Measurements from ENCODE around the gene PTPRG.

Gene PTPRG

DNA sequence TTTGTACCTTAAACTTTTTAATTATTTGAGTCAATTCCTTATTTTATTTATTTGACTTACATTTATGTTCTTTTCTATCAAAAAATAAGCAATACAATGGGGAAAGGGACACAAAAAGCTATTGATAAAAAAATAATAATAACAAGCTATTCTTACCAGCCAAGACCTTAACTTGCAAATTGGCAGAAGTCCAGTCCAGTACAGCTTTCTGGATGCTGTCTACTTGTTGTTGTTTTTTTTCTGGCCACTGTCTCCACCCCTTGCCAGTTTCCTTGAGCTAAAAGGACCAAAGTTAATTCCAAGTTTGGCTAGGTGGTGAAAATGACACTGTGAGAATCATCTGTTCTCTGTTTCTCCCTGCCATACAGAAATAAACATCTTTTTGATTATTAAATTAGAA, 232.2 kb downstream of the PTPRG start:
- Mint-ChIP-seq H3K27ac (no peak overlapping the region), H3K27me3 (ENCODE audit: low read depth, poor library complexity) (peaks cover 3% of the 10 kb centered on the region), H3K4me3 (no peak overlapping the region), H3K36me3 (ENCODE audit: low read depth) (no peaks in the 10 kb centered on the region), H3K9me3 (no peaks in the 10 kb centered on the region), H3K4me1 (peaks cover 35% of the 10 kb centered on the region)
- TF ChIP-seq, protein P1, sequence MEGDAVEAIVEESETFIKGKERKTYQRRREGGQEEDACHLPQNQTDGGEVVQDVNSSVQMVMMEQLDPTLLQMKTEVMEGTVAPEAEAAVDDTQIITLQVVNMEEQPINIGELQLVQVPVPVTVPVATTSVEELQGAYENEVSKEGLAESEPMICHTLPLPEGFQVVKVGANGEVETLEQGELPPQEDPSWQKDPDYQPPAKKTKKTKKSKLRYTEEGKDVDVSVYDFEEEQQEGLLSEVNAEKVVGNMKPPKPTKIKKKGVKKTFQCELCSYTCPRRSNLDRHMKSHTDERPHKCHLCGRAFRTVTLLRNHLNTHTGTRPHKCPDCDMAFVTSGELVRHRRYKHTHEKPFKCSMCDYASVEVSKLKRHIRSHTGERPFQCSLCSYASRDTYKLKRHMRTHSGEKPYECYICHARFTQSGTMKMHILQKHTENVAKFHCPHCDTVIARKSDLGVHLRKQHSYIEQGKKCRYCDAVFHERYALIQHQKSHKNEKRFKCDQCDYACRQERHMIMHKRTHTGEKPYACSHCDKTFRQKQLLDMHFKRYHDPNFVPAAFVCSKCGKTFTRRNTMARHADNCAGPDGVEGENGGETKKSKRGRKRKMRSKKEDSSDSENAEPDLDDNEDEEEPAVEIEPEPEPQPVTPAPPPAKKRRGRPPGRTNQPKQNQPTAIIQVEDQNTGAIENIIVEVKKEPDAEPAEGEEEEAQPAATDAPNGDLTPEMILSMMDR (IDR thresholded peaks at IDR 0.05), result no peak
- DNase-seq, result no peak

DNA sequence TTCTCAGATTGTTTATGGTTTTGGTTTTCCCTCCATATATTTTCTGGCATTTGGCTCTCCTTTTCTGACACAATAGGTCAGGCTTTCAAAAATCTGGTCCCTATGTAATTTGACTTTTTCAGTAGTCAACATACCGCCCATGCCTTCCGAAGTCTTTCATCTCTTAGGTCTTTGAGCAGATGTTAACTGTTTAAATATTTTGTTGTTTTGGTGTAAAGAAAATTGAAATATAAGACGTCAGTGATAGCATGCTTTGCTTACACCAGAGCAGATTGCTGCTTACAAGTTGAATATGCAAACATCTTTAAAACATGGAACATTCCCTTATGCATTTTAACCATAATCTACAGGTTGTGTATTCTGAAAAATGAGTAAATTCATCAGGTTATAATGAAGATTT, 233.0 kb downstream of the PTPRG start:
- Mint-ChIP-seq H3K27me3 (ENCODE audit: low read depth, poor library complexity) (no peaks in the 10 kb centered on the region), H3K27ac (no peak overlapping the region), H3K4me3 (no peak overlapping the region), H3K9me3 (no peaks in the 10 kb centered on the region), H3K36me3 (ENCODE audit: low read depth) (peaks cover under 1% of the 10 kb centered on the region), H3K4me1 (peaks cover 35% of the 10 kb centered on the region)
- TF ChIP-seq, protein P1 (IDR thresholded peaks at IDR 0.05), result no peak
- DNase-seq, result no peak

DNA sequence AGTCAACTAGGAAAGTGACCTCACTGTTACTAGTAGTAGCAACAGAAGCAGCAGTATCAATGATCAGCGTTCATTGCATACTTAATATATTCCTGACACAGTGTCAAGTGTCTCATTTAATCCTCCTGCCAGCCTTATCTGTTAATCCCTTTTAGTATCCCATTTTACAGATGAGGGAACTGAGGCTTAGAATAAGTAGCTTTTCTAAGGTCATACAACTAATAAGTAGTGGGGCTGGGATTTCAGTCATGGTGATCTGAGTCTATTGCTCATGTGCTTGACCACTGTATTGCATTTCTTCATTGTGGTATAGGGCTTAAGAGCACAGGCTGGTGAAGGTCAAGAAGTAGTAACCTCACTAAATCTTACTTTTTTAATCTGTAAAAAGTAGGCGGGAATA, 233.6 kb downstream of the PTPRG start:
- H3K27ac Mint-ChIP-seq, result no peak overlapping the region
- no peaks in the 10 kb centered on the region for H3K9me3 Mint-ChIP-seq
- TF ChIP-seq, protein P1 (IDR thresholded peaks at IDR 0.05), result no peak
- no peak for DNase-seq
- H3K4me1 Mint-ChIP-seq, result peaks cover 29% of the 10 kb centered on the region
- H3K27me3 Mint-ChIP-seq (ENCODE audit: low read depth, poor library complexity), result no peaks in the 10 kb centered on the region
- peaks cover 7% of the 10 kb centered on the region for H3K36me3 Mint-ChIP-seq (ENCODE audit: low read depth)
- no peak overlapping the region for H3K4me3 Mint-ChIP-seq

DNA sequence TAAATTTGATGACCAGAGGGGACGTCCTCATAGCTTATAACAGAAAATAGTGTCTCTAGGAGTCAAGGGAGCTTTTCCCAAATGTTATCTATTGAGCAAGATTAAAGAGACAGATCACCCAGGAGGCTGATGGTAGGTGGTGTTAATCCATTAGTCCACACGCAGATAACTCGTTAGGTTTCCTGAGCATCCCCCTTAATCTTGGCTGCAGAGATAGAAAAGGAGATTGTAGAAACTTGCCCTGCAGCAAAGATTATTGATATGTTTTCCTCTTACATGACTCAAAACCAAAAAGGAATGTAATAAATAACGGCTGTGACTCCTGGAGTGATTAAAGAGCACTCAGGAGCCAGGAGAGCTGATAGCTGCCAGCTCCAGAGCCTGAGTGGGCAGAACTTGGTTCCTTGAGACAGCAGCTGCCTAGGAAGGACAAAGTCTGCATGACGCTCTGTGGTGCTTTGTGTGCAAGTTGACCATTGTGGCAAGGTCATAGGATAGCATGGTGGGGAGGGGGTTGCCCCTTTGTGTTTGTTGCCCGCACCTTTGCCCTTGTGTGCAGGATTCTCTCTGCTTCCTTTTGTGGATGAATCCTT, 234.8 kb downstream of the PTPRG start:
- no peak for DNase-seq
- Mint-ChIP-seq H3K9me3 (no peaks in the 10 kb centered on the region), H3K27me3 (ENCODE audit: low read depth, poor library complexity) (no peaks in the 10 kb centered on the region), H3K27ac (no peak overlapping the region), H3K36me3 (ENCODE audit: low read depth) (peaks cover 18% of the 10 kb centered on the region), H3K4me1 (peaks cover 24% of the 10 kb centered on the region), H3K4me3 (no peak overlapping the region)
- TF ChIP-seq, protein P1 (IDR thresholded peaks at IDR 0.05), result no peak

DNA sequence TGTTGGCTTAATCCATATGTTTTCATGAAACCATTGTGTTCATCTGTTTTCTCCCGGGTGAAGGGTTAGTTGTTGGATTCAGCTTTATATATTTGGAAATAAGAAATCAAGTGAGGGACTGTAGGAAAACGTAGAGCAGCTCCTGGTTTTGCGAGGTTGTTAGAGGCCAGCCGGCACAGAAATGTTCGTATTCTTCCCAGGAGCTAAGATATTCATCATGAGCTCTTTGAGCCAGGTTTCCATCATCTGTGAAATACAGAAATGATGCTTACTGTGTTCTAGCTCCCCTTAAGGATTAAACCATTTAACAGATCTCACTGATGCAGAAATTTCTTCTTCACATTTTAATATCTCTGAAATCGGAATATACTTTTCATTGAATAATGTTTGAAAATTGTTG, 235.5 kb downstream of the PTPRG start:
- peaks cover 24% of the 10 kb centered on the region for H3K4me1 Mint-ChIP-seq
- H3K4me3 Mint-ChIP-seq, result no peak overlapping the region
- H3K27ac Mint-ChIP-seq, result no peak overlapping the region
- H3K9me3 Mint-ChIP-seq, result no peaks in the 10 kb centered on the region
- TF ChIP-seq, protein P1 (IDR thresholded peaks at IDR 0.05), result no peak
- no peak for DNase-seq
- peaks cover 22% of the 10 kb centered on the region for H3K36me3 Mint-ChIP-seq (ENCODE audit: low read depth)
- H3K27me3 Mint-ChIP-seq (ENCODE audit: low read depth, poor library complexity), result no peaks in the 10 kb centered on the region

DNA sequence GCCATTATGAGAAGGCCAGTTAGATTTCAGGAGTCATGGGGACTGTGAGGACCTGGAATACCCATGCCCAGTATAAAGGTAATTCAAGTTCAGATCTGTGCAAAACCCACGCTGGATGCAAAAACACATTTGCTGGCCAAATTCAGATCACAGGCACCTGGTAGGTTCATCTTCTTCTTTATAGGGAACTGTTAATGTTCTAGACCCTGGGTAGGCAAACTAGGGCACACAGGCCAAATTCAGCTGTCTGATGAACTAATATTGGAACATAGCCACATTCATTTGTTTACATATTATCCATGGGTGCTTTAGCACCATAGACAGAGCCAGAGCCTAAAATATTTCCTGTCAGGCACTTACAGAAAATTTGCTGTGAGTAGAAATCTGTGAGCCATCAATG, 241.4 kb downstream of the PTPRG start:
- DNase-seq, result no peak
- TF ChIP-seq, protein P1 (IDR thresholded peaks at IDR 0.05), result no peak
- peaks cover 22% of the 10 kb centered on the region for H3K36me3 Mint-ChIP-seq (ENCODE audit: low read depth)
- H3K4me1 Mint-ChIP-seq, result peaks cover 47% of the 10 kb centered on the region
- no peak overlapping the region for H3K27ac Mint-ChIP-seq
- no peaks in the 10 kb centered on the region for H3K27me3 Mint-ChIP-seq (ENCODE audit: low read depth, poor library complexity)
- H3K4me3 Mint-ChIP-seq, result no peak overlapping the region
- H3K9me3 Mint-ChIP-seq, result no peaks in the 10 kb centered on the region

Data from nephron progenitor cell (in vitro differentiated cells).